GM13976 (cell line): ENCODE measurements around the gene RAB8A.

ENCODE experiments used
- DNase-seq: peaks from one replicate; pipeline ENCODE4 v3.0.0; 2012; ENCODE audit warnings: low spot score
- in situ Hi-C: fragments of 300-500 bp; cut with MboI; formaldehyde crosslinking; loops from one replicate; pipeline ENCODE4 v1.12.0; 2022; ENCODE audit warnings: low sequenced_read_pairs, mixed read lengths, inconsistent platforms; ENCODE audit not compliant: unreplicated experiment
- TF ChIP-seq, protein P1 (sequence below): IDR thresholded peaks from 2 replicates; pipeline ENCODE4 v1.5.1; 2012; ENCODE audit warnings: borderline replicate concordance, mild to moderate bottlenecking; ENCODE audit not compliant: insufficient read depth; ENCODE audit errors: extremely low read depth, missing control alignments, control extremely low read depth

Gene RAB8A

DNA sequence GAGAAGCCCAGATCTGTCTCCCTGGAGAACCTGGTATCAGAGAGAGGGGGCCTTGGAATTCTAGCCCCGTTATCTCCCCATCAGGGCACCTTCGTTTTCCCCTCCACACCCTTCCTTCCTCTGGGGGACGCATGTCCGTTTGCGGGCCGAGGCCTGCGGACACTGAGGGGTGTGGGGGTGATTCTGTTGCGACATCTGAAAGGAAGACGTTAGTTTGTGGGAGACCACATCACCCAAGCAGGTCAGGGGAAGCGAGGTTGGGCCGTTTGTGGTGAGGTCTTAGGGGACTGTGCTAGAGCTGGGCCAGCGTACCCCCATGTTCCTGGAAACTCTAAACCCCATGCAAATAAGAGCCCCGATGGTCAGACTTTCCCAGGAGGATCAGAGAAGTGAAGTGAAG is 28.1 kb downstream of the RAB8A start:
- in situ Hi-C loops = no loop called here
- TF ChIP-seq, protein P1, sequence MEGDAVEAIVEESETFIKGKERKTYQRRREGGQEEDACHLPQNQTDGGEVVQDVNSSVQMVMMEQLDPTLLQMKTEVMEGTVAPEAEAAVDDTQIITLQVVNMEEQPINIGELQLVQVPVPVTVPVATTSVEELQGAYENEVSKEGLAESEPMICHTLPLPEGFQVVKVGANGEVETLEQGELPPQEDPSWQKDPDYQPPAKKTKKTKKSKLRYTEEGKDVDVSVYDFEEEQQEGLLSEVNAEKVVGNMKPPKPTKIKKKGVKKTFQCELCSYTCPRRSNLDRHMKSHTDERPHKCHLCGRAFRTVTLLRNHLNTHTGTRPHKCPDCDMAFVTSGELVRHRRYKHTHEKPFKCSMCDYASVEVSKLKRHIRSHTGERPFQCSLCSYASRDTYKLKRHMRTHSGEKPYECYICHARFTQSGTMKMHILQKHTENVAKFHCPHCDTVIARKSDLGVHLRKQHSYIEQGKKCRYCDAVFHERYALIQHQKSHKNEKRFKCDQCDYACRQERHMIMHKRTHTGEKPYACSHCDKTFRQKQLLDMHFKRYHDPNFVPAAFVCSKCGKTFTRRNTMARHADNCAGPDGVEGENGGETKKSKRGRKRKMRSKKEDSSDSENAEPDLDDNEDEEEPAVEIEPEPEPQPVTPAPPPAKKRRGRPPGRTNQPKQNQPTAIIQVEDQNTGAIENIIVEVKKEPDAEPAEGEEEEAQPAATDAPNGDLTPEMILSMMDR = no peak
- peak; percentile 59 for DNase-seq

DNA sequence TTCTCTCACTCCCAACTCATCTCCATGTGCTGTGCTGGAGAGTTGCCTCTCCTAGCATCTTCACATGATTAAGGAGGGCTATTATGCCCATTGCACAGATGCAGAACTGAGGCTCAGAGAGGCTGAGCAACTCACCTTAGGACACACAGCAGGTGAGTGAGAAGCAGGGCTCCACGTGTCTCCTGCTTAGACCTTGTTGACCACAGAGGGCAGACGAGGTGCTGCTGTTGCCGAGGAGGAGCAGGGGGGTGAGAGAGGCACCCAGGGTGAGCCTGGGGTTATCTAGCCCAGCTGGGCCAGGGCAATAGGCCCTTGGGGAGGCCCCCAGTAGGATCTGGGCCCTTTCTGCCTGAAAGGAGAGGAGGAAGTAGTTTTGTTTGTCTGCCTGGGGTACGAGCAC is 29.4 kb downstream of the RAB8A start:
- TF ChIP-seq, protein P1 = no peak
- DNase-seq = peak; percentile 56
- in situ Hi-C loops = no loop called here

DNA sequence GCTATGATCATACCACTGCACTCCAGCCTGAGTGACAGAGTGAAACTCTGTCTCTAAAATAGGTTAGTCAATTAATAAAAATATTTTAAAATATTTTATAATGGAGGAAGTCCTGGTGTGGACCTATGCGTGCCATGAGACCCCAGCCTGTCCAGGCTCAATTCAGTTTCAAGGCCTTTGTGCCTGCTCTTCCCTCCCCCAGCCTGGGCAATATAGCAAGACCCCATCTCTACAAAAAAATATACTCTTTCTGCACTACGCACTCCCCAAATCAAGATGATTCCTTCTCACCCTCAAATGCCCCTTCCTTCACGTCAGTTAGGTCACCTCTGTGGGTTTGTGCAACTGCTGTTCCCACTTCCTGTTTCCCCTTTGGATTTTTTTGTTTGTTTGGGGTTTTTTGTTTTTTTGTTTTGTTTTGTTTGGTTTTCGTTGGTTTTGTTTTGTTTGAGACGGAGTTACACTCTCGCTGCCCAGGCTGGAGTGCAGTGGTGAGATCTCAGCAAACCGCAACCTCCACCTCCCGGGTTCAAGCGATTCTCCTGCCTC is 30.4 kb downstream of the RAB8A start:
- no peak for DNase-seq
- in situ Hi-C loops = no loop called here
- TF ChIP-seq, protein P1 = no peak

DNA sequence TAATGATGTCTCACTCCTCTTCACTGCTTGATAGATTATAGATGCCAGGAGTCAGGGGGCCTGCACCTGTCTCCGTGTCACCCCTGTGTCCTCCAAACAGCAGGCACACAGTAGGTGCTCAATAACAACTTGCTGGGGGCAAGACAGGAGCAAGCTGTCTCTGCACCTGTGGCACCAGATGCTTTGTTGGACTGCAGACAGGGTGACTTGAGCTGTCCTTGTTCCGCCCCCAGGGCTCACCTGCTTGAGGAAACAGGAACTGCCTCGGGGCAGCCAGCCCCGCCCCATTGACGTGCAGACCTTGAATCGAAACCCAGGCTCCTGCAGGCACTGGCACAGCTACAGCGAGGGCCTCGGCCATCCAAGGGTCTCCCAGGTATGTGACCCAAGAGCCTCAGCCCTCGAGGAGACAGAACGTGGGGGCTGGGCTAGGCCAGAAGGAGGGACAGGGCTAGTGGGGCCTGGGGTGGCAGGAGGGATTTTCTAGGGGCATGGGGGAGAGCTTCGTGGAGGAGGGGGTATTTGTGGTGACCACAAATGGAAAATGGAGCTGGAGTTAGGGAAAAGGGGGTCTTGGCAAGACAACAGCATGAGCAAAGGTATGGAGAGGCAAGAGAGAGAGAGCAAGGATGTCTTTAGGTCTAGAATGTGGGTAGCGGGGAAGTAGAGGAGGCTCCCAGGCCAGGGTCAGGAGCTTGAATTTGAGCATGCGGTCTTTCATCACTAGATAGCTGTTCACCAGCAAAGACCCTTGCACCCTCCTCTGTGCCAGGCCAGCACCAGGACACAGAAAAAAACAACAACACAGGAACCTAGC is 31.9 kb downstream of the RAB8A start, which contains the start of gene HSH2D:
HSH2D (plus strand) TSS at position 287 of the 817 bp plus-strand sequence. CDS start 5,066 bp downstream, outside the sequence.
- peak; percentile 83 for DNase-seq
- in situ Hi-C loops = no loop called here
- TF ChIP-seq, protein P1 = no peak

DNA sequence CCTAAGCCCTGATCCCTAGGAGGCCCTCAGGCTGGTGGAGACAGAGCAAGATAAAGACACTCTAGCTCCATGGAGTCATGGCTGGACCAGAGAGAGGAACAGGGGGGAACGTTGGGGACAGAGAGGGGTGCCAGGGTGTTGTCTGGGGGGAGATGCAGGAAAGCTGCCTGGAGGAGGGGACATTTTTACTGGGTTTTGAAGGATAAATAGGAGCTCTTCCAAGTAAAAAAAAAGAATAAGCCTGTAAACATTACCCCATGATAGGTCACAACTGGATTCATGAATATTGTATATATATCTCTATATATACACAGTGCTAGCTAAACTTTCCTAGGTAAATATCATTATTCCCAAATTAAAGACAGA is 32.5 kb downstream of the RAB8A start:
- TF ChIP-seq, protein P1 = no peak
- in situ Hi-C loops = no loop called here
- DNase-seq = no peak

DNA sequence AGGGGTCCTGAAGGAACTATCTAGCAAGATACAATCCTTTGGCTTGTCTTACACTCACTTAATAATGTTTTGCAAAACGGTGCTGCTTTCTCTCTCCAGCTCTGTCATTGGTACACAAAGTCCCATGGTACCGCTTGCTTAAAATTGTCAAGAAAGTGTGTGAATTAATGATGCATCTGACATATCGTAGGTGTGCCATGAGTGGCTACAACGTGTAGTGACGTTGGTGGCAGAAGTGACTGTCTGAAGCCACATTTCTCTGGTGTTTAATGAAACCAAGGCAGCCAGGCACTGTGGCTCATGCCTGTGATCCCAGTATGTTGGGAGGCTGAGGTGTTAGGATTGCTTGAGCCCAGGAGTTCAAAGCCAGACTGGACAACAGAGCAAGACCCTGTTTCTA is 34.4 kb downstream of the RAB8A start:
- in situ Hi-C loops = no loop called here
- TF ChIP-seq, protein P1 = no peak
- no peak for DNase-seq
